AG04449 (cell line): ENCODE measurements around the gene NOP9.

Source experiments
- CTCF ChIA-PET: fragments of 350-600 bp; formaldehyde crosslinking; extraction: SDS; loops from one replicate; lab custom pipeline; 2021; ENCODE audit warnings: antibody characterized with exemption; lab: Yijun Ruan, JAX
- POLR2A ChIA-PET: fragments of 400-600, 350-600 bp; formaldehyde crosslinking; extraction: SDS; loops from one replicate; lab custom pipeline; 2020; ENCODE audit warnings: antibody characterized with exemption, inconsistent platforms; lab: Yijun Ruan, JAX
- DNase-seq: peaks from one replicate; pipeline ENCODE4 v3.0.0-alpha.2; 2010; ENCODE audit warnings: low read depth, low spot score
- H3K4me3 ChIP-seq: 2 replicates; pipeline ENCODE4 v1.5.1; 2011; ENCODE audit warnings: low read depth, mild to moderate bottlenecking, control low read depth, low read length
- CTCF ChIP-seq: IDR thresholded peaks from one replicate; pipeline ENCODE4 v1.5.1; 2011; ENCODE audit warnings: mild to moderate bottlenecking, moderate library complexity, low read length, control low read depth, inconsistent platforms; ENCODE audit not compliant: insufficient read depth; ENCODE audit errors: missing control alignments

NOP9 gene

DNA sequence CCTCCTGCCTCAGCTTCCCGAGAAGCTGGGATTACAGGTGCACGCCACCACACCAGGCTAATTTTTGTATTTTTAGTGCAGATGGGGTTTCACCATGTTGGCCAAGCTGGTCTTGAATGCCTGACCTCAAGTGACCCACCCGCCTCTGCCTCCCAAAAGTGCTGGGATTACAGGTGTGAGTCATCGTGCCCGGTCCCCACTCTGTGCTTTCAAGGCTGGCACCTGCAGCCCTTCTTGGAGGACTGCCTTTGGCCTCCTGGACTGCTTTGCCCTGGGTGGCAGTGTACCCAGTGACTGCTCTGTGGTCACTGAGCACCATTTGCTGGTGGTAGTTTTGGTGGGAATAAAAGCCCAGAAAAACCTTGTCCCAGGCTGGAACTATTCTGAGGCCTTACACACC, 12.7 kb upstream of the NOP9 start:
- H3K4me3 ChIP-seq, result no peak overlapping the region
- POLR2A ChIA-PET, result no interaction called here
- CTCF ChIA-PET, result interaction anchor here (3.1 kb wide), 1 partner anchor 11 kb away, joined by 20 read pairs; no protein-coding TSS in a partner anchor
- TF ChIP-seq CTCF, result no peak
- no peak for DNase-seq

DNA sequence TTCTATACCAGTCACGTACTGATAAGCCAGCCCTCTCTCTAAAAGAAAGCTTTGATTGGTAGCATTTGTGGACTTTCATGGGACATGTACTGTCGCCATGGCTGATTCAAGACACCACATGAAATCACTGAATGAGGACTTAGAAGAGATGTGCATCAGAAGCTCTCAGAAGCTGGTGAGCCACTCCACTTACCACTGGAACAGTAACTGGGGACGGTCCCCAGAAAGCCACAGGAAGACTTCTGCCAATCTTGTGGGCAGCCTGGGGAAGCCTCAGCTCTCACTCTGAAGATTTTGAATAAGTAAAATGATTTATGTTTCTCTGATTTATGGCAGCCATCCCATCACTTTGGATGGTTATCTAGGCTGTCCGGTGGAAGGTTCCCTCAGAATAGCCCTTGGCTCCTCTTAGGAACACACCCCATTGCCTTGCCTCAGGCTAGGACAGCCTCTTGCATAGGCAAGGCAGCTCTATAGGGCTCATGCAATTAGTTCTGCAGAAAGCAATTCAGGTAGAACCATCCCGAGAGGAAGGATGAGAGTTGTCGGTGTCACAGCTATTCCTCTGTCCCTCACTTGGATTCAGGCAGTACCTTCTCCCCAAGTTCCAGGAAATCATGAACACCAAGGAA, 9.9 kb upstream of the NOP9 start:
- TF ChIP-seq CTCF, result no peak
- CTCF ChIA-PET, result interaction anchor here (1.3 to 5.2 kb wide), 4 partner anchors 9 to 47 kb away, joined by 3 to 34 read pairs (median 6); partner anchors contain the start of genes CIDEB and TINF2
- DNase-seq, result no peak
- H3K4me3 ChIP-seq, result no peak overlapping the region
- POLR2A ChIA-PET, result no interaction called here

GRCh38 chr14:24290746-24291145, 8.9 kb upstream of the NOP9 start:
- H3K4me3 ChIP-seq, result no peak overlapping the region
- ChIA-PET POLR2A (no interaction called here), CTCF (interaction anchor here (0.9 to 5.2 kb wide), 4 partner anchors 8 to 48 kb away, joined by 3 to 34 read pairs (median 6); partner anchors contain the start of genes CIDEB and TINF2)
- TF ChIP-seq CTCF, result no peak
- no peak for DNase-seq

DNA sequence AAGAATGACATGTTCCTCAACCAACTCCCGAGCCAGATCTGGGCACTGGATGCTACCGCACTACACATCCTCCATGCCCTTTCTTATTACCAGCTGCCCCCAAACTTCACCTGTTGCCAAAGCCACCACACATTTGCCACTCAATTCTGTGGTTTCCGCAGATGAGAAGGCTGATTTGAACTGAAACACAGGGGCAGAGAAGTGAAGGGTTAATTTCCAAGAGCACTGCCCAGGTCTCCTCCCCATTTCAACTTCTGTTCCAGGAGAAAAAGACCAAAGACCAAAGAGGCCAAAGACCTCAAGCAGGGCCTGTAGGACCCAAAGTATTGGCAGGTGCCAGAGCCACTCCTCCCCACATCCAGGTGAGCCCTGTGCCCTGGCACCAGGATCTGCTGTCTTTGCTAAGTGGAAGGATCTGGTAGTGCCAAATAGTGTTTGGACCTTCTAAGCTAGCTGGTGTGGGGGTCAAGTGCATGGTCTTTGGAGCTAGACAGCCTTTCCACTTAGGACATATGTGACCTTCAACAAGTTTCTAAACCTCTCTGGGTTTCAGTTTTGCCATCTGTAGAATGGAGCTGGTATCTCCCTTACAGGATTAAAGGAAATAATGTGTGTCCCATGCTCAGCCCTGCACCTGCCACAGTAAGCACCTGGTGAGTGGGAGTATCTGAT, 8.1 kb upstream of the NOP9 start:
- H3K4me3 ChIP-seq, result no peak overlapping the region
- POLR2A ChIA-PET, result no interaction called here
- CTCF ChIA-PET, result interaction anchor here (1.6 to 5.2 kb wide), 5 partner anchors 9 to 76 kb away, joined by 4 to 34 read pairs (median 13); partner anchors contain the start of genes CIDEB, MDP1 and TINF2
- DNase-seq, result no peak
- no peak for TF ChIP-seq CTCF

- H3K4me3 ChIP-seq, result no peak overlapping the region
- ChIA-PET CTCF (interaction anchor here (1.0 to 5.2 kb wide), 7 partner anchors 9 to 76 kb away, joined by 3 to 34 read pairs (median 4); partner anchors contain the start of genes CIDEB, GMPR2, MDP1 and TINF2), POLR2A (no interaction called here)
- TF ChIP-seq CTCF, result no peak
- DNase-seq, result no peak
Observed at GRCh38 chr14:24292118-24292807, 7.4 kb upstream of the NOP9 start.
